NCI-H2029 (cell line): ENCODE data around the gene BEST4.
"Not testable (repeated sequence)": the region's sequence is repeated elsewhere in the genome, so short reads cannot be mapped to it uniquely, and the experiment has no call there.

ENCODE experiments used
- DNase-seq: peaks from one replicate; lab custom pipeline; 2025; lab: John Stamatoyannopoulos, UW

The BEST4 gene

GRCh38 chr1:44777969-44778635 lies 9.9 kb downstream of the BEST4 start:
- no peak for DNase-seq

DNA sequence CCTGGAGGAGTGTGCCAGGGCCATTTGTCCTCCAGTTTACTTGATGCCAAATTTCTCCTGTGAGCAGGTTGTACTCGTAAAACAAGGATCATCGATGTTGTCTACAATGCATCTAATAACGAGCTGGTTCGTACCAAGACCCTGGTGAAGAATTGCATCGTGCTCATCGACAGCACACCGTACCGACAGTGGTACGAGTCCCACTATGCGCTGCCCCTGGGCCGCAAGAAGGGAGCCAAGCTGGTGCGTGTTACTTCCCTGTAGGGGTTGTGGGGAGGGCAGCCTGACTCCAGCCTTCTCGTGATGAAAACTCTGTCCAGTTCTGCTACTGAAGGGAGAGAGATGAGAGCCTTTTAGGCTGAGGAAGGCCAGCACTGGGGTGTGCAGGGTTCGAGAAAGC lies 10.4 kb downstream of the BEST4 start:
- no peak for DNase-seq

- DNase-seq: no peak
Measured at GRCh38 chr1:44776730-44777068, 11.3 kb downstream of the BEST4 start.

DNA sequence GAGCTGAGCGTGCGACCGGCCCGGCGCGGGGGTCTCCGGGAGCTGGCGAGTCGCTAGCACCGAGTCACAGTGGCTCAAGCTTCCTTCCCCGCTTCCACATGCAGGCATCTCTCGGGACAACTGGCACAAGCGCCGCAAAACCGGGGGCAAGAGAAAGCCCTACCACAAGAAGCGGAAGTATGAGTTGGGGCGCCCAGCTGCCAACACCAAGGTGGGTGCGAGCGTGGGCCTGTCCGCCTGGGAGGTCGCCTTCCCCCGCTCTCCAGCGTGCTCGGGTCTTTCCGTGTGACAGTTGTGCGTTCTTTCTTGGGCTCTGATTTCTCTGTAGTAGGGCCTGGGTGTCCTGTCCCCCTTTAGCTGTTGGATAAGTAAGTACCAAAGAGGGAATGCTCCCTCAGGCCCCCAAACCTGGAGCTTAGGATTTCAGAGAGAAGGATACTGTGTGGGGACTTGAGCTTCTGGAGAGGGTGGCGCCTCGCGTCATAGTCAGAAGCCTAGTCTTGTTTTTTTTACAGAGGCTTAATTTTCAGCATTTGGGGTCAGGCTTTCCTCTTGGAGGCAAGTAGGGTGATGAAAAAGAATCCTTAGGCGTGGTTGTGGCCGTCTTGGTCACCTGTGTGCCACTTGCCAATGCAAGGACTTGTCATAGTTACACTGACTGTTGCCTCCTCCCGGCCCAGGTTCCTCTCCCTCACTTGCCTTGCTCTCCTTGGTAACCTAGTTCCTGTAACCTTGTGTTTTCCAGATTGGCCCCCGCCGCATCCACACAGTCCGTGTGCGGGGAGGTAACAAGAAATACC lies 11.8 kb downstream of the BEST4 start:
- no peak for DNase-seq

DNA sequence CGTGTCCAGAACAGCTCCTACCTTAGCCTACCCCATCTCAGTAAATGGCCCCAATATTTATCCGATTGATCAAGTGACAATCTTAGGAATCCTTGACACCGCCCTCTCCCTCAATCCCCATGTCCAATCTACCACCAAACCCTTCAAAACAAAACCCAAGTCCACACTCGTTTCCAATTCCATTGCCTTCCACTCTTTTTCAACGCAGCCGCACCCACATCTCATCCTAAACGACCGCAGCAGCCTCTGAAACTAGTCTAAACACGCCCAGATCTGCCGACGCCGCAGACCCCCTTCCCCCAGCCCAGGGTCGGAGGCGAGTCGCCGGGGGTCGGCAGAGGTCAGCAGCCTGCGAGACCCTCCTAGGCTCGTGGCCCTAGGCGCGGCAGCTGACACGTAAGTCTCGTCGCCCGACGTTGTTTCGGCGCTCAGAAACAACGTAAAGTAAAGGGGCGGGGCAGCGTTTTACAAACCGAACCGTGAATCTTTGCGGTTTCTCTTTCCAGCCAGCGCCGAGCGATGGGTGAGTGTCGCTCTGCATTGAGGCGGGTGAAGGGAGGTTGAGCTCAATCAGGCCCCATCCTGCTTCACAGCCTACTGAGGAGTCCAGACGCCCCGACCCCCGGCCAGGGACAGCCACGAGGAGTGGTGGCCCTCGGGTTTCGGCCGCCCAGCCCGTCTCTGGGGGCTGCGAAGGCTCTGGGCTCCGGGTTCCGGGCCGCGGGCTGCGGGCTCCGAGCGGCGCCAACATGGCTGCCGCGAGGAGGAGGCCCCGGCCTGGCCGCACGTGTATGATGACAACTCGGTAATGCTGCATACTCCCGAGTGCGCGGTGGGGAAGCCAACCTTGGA lies 12.7 kb downstream of the BEST4 start, which contains the start of gene RPS8:
Gene RPS8, plus strand, starts transcription at position 463 of the 852 bp plus-strand sequence. Its CDS starts 57 bp downstream, at position 520.
- peak; percentile 99 for DNase-seq

- not testable (repeated sequence) for DNase-seq
Measured at GRCh38 chr1:44766421-44766820, 21.5 kb downstream of the BEST4 start.

DNA sequence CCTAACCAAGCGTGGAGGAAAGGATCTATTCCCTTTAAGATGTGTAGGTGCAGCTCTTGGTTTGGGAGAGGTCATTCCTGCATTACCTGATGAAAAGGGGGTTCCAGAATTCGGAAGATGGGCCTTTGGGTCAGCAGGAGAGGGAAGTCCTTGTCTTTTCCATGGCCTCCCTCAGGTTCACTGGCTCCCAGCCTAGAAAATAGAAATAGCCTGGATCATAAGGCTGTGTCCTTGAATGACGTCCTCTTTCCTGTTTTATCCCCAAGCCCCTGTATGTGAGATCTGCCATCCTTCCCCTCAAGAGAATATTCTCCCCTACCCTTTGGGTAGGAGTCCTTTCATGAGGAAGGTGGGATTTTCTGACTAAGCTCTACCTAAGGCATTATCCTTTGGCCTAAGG lies 27.1 kb downstream of the BEST4 start:
- no peak for DNase-seq

DNA sequence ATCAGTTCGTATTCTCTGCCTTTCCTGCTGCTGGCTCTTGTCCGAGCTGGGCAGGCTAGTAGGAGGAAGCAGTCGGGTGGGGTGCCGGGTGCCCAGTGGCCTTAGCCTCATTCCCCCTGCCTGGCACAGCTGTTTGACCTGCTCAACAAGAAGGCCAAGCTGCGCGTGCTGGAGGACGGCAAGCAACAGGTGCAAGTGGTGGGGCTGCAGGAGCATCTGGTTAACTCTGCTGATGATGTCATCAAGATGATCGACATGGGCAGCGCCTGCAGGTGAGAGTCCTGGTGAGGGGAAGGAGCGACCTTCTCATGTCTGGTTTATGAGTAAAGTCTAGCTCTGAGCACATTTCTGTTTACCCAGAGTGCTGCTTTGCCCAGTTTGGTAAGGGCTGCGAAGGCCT lies 28.9 kb downstream of the BEST4 start:
- no peak for DNase-seq

DNA sequence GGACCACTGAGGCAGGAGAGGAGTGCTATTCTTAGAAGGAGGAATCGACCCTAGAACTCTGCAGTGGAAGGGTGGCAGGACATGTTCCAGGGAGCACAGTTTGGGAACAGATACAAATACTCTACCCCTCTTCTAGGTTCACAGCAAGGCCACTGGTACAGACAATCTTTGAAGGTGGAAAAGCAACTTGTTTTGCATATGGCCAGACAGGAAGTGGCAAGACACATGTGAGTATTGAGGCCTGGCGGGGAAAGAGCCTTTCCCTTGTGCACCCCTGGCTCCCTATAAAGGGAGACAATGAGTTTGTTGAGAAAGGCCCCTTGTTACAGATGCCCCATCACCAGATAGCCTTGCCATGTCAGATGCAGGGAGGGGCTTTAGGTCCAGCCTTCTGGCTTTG lies 30.6 kb downstream of the BEST4 start:
- no peak for DNase-seq

- no peak for DNase-seq
Measured at GRCh38 chr1:44747878-44748277, 40.1 kb downstream of the BEST4 start.

GRCh38 chr1:44743211-44743610 lies 44.8 kb downstream of the BEST4 start:
- no peak for DNase-seq

GRCh38 chr1:44740179-44740617 lies 47.8 kb downstream of the BEST4 start:
- no peak for DNase-seq

DNA sequence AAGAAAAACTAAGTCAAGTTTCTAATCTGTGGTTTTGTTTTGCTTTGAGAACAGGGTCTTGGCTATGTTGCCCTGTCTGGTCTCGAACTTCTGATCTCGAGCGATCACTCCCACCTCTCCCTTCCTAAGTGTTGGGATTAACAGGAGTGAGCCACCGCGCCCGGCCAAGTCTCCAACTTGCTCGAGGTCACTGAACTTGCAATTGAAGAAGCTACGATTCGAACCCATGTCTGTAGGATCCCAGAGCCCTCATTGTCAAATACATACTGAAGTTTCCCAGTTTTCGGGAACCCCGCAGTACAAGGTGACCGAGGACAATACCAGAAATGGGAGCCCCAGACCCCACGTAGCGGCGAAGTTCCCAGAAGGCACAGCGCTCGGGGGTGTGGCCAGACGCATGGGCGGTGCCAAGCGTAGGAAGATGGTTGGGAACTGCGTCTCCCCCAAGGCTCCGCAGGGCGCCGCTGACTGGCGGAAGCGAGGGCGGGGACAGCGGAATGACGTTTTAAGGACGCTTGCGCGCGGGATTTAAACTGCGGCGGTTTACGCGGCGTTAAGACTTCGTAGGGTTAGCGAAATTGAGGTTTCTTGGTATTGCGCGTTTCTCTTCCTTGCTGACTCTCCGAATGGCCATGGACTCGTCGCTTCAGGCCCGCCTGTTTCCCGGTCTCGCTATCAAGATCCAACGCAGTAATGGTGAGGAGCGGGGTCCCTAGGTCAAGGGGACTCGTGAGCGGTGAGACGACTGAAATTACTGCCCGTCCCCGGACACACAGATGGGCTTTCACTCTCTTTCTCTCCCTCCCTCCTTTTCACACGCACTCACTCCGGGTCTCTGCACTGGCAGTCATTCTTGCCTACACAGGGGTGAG lies 48.4 kb downstream of the BEST4 start, which contains the start of gene KIF2C:
Gene KIF2C, plus strand, starts transcription at position 531 of the 872 bp plus-strand sequence. Its CDS starts 96 bp downstream, at position 627.
- peak; percentile 99 for DNase-seq

- DNase-seq: peak; percentile 77
Measured at GRCh38 chr1:44738953-44739306, 49.0 kb downstream of the BEST4 start.

DNA sequence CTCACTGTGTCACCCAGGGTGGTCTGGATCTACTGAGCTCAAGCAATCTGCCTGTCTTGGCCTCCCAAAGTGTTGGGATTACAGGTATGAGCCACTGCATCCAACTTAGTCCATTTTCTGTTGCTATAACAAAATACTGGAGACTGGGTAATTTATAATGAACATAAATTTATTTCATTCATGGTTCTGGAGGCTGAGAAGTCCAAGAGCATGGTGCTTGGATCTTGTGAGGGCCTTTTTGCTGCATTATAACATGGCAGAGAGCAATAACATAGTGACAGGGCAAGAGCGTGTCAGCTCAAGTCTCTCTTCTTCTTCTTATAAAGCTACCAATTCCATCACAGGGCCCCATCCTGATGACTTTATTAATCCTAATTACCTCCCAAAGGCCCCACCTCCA lies 52.0 kb downstream of the BEST4 start:
- no peak for DNase-seq

DNA sequence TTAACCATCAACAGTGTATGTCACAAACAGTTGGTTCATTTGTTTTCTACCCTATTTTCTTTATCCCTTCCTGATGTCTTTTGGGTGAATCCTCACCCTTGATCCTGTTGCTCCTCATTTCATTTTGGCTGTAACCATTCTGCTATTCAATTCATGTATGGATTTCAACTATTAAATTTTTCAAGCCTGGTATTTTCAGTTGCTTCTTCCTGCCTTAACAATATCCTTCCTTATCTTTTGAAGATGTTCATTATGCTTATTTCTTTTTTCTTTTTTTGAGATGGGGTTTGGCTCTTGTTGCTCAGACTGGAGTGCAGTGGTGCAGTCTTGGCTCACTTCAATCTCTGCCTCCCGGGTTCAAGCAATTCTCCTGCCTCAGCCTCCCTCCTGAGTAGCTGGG lies 54.2 kb downstream of the BEST4 start:
- DNase-seq: no peak
